ENCODE data around the gene FLT3. TPM values are rescaled to one million over a fixed set of nuclear protein-coding genes. Genes with fewer than 3 reads are reported as not detected.
A peak's percentile ranks its signal among the peaks of the same experiment; 100 is the strongest.

Gene FLT3
- total and polyA plus RNA-seq, 8 donors: 2.3 to 4.0 (median 3.3) TPM

GRCh38 chr13:28099396-28100149 lies 803 bp downstream of the FLT3 start:
- 21 to 22% methylated on average over 35 of the region's 35 CpGs for WGBS, 2 donors
- intact Hi-C loops (cut with DNase I): no loop called here
- Histone ChIP-seq H3K4me1 (no peaks in the 10 kb centered on the region), H3K4me3 (peak overlapping the region; percentile 26 to 59 (median 38)), H3K27me3 (no peaks in the 10 kb centered on the region), H3K27ac (peak overlapping the region; percentile 20 to 55 (median 39)), H3K36me3 (no peaks in the 10 kb centered on the region), H3K9me3 (no peaks in the 10 kb centered on the region)
- TF ChIP-seq, protein P1, sequence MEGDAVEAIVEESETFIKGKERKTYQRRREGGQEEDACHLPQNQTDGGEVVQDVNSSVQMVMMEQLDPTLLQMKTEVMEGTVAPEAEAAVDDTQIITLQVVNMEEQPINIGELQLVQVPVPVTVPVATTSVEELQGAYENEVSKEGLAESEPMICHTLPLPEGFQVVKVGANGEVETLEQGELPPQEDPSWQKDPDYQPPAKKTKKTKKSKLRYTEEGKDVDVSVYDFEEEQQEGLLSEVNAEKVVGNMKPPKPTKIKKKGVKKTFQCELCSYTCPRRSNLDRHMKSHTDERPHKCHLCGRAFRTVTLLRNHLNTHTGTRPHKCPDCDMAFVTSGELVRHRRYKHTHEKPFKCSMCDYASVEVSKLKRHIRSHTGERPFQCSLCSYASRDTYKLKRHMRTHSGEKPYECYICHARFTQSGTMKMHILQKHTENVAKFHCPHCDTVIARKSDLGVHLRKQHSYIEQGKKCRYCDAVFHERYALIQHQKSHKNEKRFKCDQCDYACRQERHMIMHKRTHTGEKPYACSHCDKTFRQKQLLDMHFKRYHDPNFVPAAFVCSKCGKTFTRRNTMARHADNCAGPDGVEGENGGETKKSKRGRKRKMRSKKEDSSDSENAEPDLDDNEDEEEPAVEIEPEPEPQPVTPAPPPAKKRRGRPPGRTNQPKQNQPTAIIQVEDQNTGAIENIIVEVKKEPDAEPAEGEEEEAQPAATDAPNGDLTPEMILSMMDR (IDR thresholded peaks at IDR 0.05): no peak
- ATAC-seq: no peak
- DNase-seq: no peak
- no peak for FAIRE-seq

- WGBS, 2 donors: 28 to 37% methylated on average over 3 of the region's 3 CpGs
- H3K4me1 ChIP-seq: no peaks in the 10 kb centered on the region
These were observed 2.9 kb downstream of the FLT3 start for GRCh38 chr13:28097503-28097902.

DNA sequence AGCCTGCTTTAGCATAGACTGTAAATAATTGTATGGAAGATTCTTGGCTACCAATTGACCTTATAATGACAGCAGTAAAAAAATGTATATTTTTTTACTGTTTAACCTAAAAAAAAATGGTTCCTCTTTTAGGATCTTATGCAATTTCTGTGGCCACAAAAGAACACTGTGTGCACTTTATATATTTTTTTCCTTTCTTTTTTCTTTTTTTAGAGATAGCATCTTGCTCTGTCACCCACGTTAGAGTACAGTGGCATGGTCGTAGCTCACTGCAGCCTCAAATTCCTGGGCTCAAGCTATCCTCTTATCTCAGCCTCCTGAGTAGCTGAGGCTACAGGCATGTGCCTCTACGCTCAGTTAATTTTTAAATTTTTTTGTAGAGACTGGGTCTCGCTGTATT lies 6.1 kb downstream of the FLT3 start:
- DNase-seq: no peak
- H3K27me3 ChIP-seq: no peaks in the 10 kb centered on the region
- intact Hi-C loops (cut with DNase I): no loop called here
- ATAC-seq: no peak
- no peak overlapping the region for H3K4me3 ChIP-seq
- H3K9me3 ChIP-seq: no peaks in the 10 kb centered on the region
- H3K27ac ChIP-seq: no peak overlapping the region
- FAIRE-seq: no peak
- WGBS, 2 donors: 78 to 90% methylated on average over 4 of the region's 4 CpGs
- H3K36me3 ChIP-seq: no peaks in the 10 kb centered on the region
- peaks cover 0 to 4% (median 0%) of the 10 kb centered on the region in 3 donors for H3K4me1 ChIP-seq
- TF ChIP-seq, protein P1 (IDR thresholded peaks at IDR 0.05): no peak

More at GRCh38 chr13:28097503-28097902, 2.9 kb downstream of the FLT3 start:
- H3K27ac ChIP-seq: no peak overlapping the region
- no peak for FAIRE-seq
- TF ChIP-seq, protein P1 (IDR thresholded peaks at IDR 0.05): no peak
- no peaks in the 10 kb centered on the region for H3K9me3 ChIP-seq
- no peak for DNase-seq
- H3K36me3 ChIP-seq: no peaks in the 10 kb centered on the region
- H3K4me3 ChIP-seq: no peak overlapping the region
- ATAC-seq: no peak
- no peaks in the 10 kb centered on the region for H3K27me3 ChIP-seq
- intact Hi-C loops (cut with DNase I): no loop called here

DNA sequence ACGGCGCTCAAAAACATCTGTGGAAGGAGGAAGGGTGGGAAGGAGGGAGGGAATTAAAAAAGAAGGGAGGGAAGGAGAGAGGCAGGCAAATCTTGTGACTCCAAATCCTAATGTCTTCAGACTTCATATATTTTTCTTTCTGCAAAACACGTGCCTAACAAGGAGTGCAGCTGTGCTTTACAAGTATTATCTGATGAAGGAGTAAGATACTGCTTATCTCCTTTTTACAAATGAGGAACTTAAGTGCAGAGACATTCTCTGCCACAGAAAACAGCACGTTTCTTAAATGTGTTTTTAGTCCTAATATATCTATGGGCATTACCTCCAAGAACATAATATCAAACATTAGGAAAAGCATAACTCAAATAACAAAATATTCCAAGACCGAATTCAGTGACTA lies 6.5 kb downstream of the FLT3 start:
- H3K27ac ChIP-seq: no peak overlapping the region
- DNase-seq: no peak
- H3K27me3 ChIP-seq: no peaks in the 10 kb centered on the region
- intact Hi-C loops (cut with DNase I): no loop called here
- 39 to 51% methylated on average over 5 of the region's 5 CpGs for WGBS, 2 donors
- H3K9me3 ChIP-seq: no peaks in the 10 kb centered on the region
- no peak for FAIRE-seq
- H3K4me1 ChIP-seq: peaks cover 0 to 5% (median under 1%) of the 10 kb centered on the region in 3 donors
- no peak for ATAC-seq
- no peak overlapping the region for H3K4me3 ChIP-seq
- TF ChIP-seq, protein P1 (IDR thresholded peaks at IDR 0.05): no peak
- no peaks in the 10 kb centered on the region for H3K36me3 ChIP-seq

DNA sequence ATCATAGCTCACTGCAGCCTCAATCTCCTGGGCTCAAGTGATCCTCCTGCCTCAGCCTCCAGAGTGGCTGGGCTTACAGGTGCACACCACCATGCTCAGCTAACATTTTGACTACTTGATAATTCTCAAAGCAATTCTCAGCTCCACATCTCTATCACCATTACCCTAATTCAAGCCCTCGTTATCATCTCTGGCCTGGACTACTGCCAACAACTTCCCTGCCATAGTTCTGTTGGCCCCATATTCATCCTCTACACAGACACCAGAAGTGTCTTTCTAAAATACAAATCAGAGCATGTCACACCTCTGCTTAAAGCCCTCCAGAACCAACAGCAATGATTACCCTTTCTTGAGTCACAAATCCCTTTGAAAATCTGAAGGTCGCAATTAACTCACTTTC lies 7.9 kb downstream of the FLT3 start:
- FAIRE-seq: no peak
- TF ChIP-seq, protein P1 (IDR thresholded peaks at IDR 0.05): no peak
- H3K27ac ChIP-seq: no peak overlapping the region

More for the DNA sequence above, 7.9 kb downstream of the FLT3 start:
- H3K4me1 ChIP-seq: peaks cover 3 to 5% (median 4%) of the 10 kb centered on the region in 3 donors
- intact Hi-C loops (cut with DNase I): no loop called here
- H3K4me3 ChIP-seq: no peak overlapping the region
- no peaks in the 10 kb centered on the region for H3K9me3 ChIP-seq
- H3K36me3 ChIP-seq: no peaks in the 10 kb centered on the region
- 54 to 64% methylated on average over 2 of the region's 2 CpGs for WGBS, 2 donors
- H3K27me3 ChIP-seq: no peaks in the 10 kb centered on the region
- ATAC-seq: no peak
- no peak for DNase-seq

Measured in pancreas (tissue), 10 donors.